MG63 (cell line): ENCODE data around the gene KLK8. TPM values are rescaled to one million over a fixed set of nuclear protein-coding genes. Genes with fewer than 3 reads are reported as not detected.

ENCODE experiments used
- DNase-seq: peaks from one replicate; pipeline ENCODE4 v3.0.0-alpha.2; 2020
- H3K27me3 ChIP-seq: fragments of 250-450 bp; sonication (Bioruptor Pico); 2 replicates; pipeline ENCODE4 v1.5.1; 2020; ENCODE audit warnings: mild to moderate bottlenecking, moderate library complexity
- H3K36me3 ChIP-seq: fragments of 250-450 bp; sonication (Bioruptor Pico); 2 replicates; pipeline ENCODE4 v1.5.1; 2020; ENCODE audit warnings: mild to moderate bottlenecking, moderate library complexity
- H3K4me3 ChIP-seq: fragments of 250-450 bp; sonication (Bioruptor Pico); 2 replicates; pipeline ENCODE4 v1.5.1; 2020; ENCODE audit warnings: mild to moderate bottlenecking, moderate library complexity
- H3K9me3 ChIP-seq: fragments of 250-450 bp; sonication (Bioruptor Pico); 2 replicates; pipeline ENCODE4 v1.5.1; 2020; ENCODE audit warnings: mild to moderate bottlenecking, moderate library complexity
- total RNA-seq: library from RNA; depleted of rRNA; stranded (reverse); fragments of >200 nt; shearing (Covaris generic); gene quantifications from 2 replicates; pipeline ENCODE4 v1.2.3, GENCODE V29; 2014; ENCODE audit warnings: low replicate concordance

KLK8 gene
- total RNA-seq, 1 experiment from 2014 or later: not detected

DNA sequence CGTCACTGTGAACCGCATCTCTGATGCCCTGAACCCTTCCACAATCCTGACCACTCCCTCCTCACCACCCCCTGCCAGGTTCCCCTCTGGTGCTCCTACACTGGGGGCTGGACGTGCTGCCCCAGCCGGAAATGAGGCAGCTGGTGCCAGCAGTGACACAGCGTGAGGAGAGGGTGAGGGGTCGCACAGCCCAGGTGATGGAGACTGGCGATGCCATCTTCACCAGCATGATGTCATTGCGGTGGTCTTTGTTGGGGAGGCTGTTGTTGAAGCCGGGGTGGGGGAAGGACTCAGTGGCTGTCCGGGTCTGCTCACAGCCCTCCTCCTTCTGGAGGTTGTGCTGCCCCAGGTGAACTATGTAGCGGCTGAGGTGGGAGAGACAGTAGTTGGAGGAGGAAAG is 22.5 kb upstream of the KLK8 start:
- Histone ChIP-seq H3K4me3 (no peak overlapping the region), H3K9me3 (no peaks in the 10 kb centered on the region), H3K36me3 (no peaks in the 10 kb centered on the region), H3K27me3 (peaks cover 32% of the 10 kb centered on the region)
- no peak for DNase-seq

DNA sequence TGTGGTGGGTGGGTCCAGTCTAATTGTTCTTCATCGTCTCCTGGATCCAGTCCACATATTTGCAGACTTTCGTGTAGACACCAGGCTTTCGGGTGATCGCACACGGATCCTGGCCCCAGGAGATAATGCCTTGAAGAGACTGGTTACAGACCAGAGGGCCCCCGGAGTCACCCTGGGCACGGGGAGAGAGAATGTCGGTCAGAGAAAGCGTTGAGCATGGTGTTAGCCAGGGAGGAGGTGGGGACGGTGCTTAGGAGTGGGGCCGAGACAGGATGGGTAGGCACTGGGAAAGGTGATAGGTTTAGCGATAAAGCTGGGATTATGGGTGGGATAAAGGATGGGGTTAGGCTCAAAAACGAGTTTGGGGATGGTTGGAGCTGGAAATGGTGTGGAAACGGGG is 21.1 kb upstream of the KLK8 start:
- DNase-seq: no peak

DNA sequence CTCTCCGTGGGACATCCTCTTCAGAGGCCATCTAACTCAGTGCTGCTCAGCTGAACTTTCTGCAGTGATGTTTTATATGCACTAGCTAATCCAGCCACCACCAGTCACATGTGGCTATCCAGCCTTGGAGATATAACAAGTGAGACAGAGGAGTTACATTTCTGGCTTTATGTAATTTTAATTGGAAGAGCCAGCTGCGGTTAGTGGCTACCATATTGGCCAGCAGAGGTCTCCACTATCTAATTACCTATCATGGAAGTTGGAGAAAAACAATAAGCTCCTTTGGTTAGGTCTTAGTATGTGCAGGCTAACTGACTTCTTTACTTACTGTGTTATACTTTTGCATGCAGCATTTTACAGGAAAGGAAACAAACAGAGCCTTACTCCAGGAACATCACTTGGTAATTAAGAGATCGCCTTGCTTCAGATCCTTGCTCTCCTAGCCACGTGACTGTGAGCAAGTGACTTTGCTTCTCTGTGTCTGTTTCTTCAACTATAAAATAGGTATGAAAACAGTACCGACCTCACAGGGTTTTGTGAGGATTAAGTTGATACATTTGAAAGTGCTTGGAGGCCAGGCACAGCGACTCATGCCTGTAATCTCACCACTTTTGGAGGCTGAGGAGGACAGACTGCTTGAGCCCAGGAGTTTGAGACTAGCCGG is 19.7 kb upstream of the KLK8 start:
- Histone ChIP-seq H3K27me3 (peaks cover 48% of the 10 kb centered on the region), H3K4me3 (no peak overlapping the region)
- peak; percentile 26 for DNase-seq

More for the DNA sequence above, 21.1 kb upstream of the KLK8 start:
- Histone ChIP-seq H3K4me3 (no peak overlapping the region), H3K27me3 (peaks cover 42% of the 10 kb centered on the region), H3K36me3 (no peaks in the 10 kb centered on the region), H3K9me3 (no peaks in the 10 kb centered on the region; the same call in 1 of the 2 replicates)

DNA sequence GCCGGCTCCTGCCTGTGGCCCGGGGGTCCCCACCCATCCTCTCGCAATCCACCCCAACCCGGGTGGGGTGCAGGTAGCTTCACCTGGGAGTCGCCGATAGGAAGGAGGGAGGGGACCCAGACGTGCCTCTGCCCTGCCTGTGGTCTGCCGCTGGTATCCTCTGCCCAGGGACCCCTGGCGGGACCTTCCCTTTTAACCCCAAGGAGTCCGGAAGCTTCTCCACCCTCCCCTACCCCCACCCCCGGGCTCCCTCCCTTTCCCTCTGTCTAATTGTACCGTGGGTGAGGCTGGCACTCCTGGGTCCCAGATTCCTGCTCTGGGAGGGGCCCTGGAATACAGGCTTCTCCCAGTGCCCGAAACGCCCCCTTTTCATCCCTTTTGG is 18.1 kb upstream of the KLK8 start, which contains the start of gene KLK10:
Gene KLK10, minus strand, starts transcription at position 166 of the 382 bp plus-strand sequence. CDS start 579 bp downstream, outside the sequence.
- Histone ChIP-seq H3K9me3 (no peaks in the 10 kb centered on the region; the same call in 1 of the 2 replicates), H3K27me3 (peaks cover 43% of the 10 kb centered on the region), H3K4me3 (peak within 1 kb of the TSS; percentile 10), H3K36me3 (no peaks in the 10 kb centered on the region)
- peak; percentile 36 for DNase-seq

More for the DNA sequence above, 19.7 kb upstream of the KLK8 start:
- no peaks in the 10 kb centered on the region; the same call in 1 of the 2 replicates for H3K9me3 ChIP-seq
- no peaks in the 10 kb centered on the region for H3K36me3 ChIP-seq

DNA sequence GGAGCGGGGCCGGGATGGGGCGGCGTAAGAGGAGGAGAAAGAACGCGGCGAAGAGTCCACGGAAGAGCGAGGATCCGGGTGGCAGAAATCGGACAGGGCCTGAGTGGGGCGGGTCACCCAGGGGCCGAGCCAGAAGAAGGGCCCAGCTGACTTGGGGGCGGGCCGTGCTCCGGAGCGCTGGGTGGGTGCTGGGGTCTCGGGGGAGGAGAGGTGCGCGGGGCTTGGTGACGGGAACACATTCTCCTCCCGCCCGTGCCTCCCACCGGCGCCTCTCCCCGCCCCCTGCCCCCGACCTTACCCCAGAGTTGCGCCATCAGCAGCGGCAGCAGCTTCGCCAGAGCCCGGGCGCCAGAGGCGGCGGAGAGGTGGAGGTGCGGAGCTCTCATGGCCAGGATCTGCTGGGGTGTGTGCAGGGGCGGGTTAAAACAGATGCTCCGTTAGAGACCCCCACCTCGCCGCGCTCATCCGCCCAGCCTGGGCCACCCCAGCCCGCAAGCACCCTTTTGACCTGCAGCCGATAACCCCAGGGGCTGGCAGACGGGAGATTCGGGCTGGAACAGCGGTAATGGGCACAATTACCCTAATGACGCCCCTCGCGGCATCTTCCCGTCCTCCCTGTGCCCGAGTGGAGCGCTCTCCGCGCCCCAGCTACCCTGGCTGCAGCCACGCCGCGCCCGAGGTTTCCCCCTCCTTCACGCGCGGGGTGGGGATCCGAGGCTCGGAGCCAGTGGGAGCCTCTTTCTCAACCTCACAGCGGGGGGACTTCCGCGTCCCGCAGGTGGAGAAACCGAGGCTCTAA is 17.5 kb upstream of the KLK8 start:
- H3K27me3 ChIP-seq: peaks cover 40% of the 10 kb centered on the region
- DNase-seq: peak; percentile 15
- H3K9me3 ChIP-seq: no peaks in the 10 kb centered on the region; the same call in 1 of the 2 replicates
- H3K4me3 ChIP-seq: peak overlapping the region; percentile 10
- no peaks in the 10 kb centered on the region for H3K36me3 ChIP-seq

DNA sequence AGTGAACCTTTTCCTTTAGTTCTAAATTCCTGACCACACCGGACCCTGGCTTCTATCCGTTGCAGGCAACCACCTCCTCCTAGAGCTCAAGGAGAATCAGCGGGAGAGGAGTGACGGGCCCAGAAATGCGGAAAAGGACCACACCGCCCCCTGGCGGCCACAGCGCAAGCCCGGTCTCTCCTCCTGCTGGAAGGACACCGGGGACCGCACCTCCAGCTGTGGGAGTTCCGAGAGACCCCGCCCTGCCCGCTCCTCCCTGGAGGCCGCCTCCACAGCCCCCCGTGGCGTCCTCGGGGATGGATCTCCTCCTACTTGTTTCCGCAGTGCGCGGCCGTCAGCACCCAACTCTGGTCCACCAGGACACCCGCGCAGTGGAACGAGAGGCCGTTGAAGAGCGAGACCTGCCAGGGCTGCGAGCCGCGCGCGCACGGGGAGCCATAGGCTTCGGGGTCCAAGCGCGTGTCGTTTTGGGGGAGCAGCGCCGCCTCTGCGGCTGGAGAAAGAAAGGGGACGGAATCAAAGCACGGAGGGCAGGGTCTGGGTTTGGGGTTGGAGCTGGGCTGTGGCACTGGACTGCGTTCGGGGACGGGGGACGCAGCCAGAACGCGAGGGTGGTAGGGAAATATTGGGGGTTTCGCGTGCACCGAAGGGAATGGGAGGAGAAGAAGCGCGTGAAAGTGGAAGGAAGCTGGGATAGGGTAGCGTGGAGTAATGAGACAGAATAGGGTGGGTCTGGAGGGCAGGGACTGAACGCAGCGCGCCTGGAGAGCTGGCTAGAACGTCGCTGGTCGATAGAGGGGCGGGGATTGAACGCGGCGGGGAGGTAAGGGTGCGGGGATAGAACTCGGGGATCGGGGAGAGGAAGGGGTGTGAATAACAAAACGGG is 15.6 kb upstream of the KLK8 start:
- Histone ChIP-seq H3K9me3 (no peaks in the 10 kb centered on the region; the same call in 1 of the 2 replicates), H3K27me3 (peaks cover 22% of the 10 kb centered on the region), H3K36me3 (no peaks in the 10 kb centered on the region), H3K4me3 (peak overlapping the region; percentile 38)
- DNase-seq: peak; percentile 76

DNA sequence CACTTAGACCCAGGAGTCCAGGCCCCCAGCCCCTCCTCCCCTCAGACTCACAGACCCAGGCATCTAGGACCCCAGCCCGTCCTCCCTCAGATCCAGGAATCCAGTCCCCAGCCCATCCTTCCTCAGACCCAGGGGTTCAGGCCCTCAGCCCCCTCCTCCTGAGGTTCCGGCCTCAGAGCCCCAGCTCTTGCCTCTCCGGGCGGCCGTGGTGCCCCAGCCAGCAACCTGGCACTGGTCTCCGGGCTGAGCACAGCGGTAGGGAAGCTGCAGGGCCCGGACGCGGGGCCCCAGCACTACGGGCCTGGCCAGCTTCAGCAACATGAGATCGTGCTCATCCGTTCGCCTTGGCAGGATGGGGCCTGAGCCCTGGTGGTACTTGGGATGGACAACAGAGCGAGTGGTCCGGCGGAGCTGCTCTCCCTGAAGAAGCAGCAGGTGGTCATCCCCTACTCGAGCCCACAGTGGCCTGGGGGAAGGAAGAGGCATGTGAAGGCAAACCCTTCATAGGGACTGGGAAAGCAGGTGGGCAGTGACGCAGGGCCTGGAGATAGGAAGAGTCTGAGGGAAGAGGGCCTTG is 14.4 kb upstream of the KLK8 start:
- no peak overlapping the region for H3K4me3 ChIP-seq

DNA sequence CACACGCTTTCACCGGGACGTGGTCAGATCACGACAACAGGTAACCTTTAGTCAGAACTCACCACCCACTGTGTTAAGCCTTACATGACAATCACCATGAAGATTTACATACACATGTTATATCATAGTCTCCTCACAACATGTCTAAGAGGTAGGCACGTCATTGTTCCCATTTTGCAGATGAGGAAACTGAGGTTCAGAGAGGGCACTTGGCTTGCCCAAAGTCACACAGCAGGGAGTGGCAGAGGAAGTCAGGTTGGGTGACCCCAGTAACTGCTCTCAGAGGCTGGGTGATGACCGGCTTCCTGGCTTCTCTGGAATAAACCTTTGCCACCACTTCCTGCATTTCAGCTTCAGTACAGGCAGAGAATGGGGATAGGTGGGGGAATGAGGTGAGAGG is 12.8 kb upstream of the KLK8 start:
- H3K36me3 ChIP-seq: no peaks in the 10 kb centered on the region
- peaks cover 21% of the 10 kb centered on the region for H3K27me3 ChIP-seq
- DNase-seq: no peak
- no peaks in the 10 kb centered on the region; the same call in 1 of the 2 replicates for H3K9me3 ChIP-seq
- no peak overlapping the region for H3K4me3 ChIP-seq

More for the DNA sequence above, 14.4 kb upstream of the KLK8 start:
- no peak for DNase-seq
- Histone ChIP-seq H3K27me3 (peaks cover 22% of the 10 kb centered on the region), H3K36me3 (no peaks in the 10 kb centered on the region), H3K9me3 (no peaks in the 10 kb centered on the region; the same call in 1 of the 2 replicates)

DNA sequence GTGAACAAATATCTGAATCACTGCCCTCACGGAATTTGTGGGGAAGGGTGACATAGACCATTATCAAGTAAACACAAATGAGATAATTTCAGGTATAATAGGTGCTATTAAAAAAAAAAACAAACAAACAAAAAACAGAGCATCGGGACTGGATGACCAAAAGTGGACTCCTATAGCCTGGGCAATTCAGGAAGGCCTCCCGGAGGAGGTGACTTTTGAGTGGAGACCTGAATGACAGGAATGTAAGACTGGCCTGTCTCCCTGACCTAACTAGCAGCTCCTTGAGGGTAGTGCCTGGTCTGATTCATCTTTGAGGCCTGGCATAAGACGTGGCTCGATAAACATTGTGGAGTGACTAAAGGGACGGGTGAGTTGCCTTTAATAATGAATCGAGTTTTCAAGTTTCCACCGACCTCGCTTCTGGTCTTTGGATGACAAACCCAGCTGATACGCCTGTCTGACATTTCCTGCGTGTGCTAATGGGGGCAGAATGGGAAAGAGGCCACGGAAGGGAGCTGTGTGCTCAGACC is 11.3 kb upstream of the KLK8 start:
- peaks cover 10% of the 10 kb centered on the region; the same call in 1 of the 2 replicates for H3K27me3 ChIP-seq

DNA sequence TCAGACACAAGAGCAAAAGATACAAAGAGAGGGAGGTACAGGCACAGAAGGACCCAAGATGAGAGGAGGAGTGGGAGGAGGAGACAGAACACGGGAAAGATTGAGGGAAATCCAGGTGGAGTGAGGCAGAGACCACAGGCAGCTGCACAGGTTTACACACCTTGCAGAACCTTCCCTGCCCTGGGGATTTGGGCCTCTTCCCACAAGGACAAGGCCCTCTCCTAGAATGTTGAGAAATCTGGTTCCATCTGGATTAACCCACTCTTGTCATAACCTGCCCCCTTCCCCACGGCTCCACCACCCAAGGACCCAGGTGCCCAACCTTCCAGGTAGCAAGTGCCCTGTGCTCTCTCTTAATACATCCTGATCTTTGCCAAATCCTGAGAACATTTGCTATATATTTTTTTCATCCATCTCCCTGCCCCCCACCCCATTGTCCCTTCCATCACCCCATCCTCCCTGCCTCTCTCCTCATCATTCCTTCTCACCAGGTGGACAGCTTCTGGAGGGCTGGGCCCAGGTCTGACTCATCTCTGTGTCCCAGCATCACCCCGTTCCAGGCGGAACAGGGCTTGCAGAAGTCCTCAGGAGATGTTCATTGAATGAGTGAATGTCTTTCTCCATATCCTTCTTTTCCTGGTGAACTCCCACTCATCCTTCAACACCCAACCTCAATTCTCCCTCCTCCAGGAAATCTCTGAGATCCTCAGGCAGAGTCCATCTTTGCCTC is 8.8 kb upstream of the KLK8 start:
- DNase-seq: no peak
- H3K4me3 ChIP-seq: no peak overlapping the region
- peaks cover 6% of the 10 kb centered on the region for H3K27me3 ChIP-seq
- no peaks in the 10 kb centered on the region for H3K9me3 ChIP-seq
- no peaks in the 10 kb centered on the region for H3K36me3 ChIP-seq

More for the DNA sequence above, 11.3 kb upstream of the KLK8 start:
- peak; percentile 11 for DNase-seq
- Histone ChIP-seq H3K4me3 (no peak overlapping the region), H3K9me3 (no peaks in the 10 kb centered on the region; the same call in 1 of the 2 replicates), H3K36me3 (no peaks in the 10 kb centered on the region)

DNA sequence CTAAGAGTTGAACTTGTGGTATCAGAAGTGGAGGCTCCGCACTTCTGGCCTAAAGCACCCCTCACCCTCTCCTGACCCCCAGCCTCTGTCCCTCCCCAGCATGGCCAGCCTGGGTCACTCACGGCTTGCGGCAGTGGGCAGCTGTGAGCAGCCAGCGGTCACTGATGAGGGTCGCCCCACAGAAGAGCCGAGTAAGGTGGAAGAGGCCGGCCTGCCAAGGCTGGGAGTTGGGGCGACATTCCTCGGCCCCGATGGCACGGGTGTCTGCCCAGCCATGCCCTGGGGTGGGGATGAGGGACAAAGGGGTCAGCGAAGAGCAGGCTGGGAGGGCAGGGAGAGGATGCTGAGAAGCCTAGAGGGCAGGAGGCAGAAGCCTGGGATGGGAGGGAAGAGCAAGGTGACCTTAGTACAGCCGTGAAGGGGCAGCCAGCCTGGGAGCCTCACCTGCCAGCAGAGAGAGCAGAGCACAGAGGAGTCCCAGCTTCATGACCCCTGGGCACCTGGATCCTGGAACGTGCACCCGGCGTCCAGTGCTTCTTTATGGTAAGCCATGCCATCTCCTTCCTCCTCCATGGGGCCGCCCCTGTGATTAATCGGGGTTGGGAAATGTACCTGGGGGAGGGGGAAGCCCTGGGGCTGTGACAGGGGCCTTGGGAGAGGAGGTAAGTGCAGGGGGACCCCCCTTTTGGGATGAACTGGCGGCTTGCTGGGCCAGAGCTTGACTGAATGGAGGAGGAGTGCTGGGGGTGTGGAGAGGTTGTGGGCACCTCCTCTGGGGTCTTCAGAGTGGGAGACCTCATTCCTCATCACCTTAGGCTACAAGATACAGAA is 7.9 kb upstream of the KLK8 start:
- H3K4me3 ChIP-seq: no peak overlapping the region
- DNase-seq: no peak
- H3K36me3 ChIP-seq: no peaks in the 10 kb centered on the region
- no peaks in the 10 kb centered on the region for H3K9me3 ChIP-seq
- H3K27me3 ChIP-seq: peaks cover 9% of the 10 kb centered on the region

DNA sequence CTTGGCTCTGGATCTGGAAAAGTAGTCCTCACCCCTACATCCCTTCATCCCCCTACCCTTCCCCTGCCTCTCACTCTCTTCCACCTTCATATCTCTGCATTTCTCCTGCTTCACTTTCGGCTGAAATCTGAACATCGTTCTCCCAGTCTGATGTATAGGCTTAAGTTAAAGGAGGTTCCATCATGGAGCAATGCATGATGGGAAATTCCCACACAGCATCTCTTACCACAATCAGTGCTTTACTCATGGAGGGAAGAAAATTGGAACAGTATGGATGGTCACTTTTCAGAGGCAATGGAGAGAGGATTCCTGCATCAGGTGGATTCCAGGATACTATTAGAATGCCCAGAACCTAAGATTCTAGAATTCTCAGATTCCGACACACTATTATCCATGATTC is 6.1 kb upstream of the KLK8 start:
- Histone ChIP-seq H3K9me3 (no peaks in the 10 kb centered on the region), H3K4me3 (no peak overlapping the region), H3K36me3 (no peaks in the 10 kb centered on the region), H3K27me3 (peaks cover 9% of the 10 kb centered on the region)
- DNase-seq: no peak

DNA sequence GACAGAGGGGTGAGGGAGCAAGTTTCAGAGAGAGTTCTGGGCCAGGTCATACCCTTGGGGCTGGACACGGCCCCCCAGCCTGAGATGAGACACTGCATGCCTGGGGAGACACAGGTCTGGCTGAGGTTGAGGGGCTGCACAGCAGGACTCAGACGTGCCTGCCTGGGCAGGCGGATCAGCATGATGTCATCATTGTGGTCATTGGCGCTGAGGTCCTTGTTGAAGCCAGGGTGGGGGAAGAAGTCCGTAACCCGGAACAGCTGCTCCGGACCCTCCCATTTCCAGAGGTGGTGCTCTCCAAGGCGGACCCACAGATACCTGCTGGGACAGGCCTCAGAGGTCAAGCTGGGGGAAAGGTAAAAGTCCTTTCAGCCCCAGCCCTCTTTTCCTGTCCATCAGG is 5.0 kb upstream of the KLK8 start:
- peaks cover 9% of the 10 kb centered on the region for H3K27me3 ChIP-seq
- no peaks in the 10 kb centered on the region for H3K9me3 ChIP-seq
- peak; percentile 61 for DNase-seq
- H3K4me3 ChIP-seq: no peak overlapping the region
- no peaks in the 10 kb centered on the region for H3K36me3 ChIP-seq

DNA sequence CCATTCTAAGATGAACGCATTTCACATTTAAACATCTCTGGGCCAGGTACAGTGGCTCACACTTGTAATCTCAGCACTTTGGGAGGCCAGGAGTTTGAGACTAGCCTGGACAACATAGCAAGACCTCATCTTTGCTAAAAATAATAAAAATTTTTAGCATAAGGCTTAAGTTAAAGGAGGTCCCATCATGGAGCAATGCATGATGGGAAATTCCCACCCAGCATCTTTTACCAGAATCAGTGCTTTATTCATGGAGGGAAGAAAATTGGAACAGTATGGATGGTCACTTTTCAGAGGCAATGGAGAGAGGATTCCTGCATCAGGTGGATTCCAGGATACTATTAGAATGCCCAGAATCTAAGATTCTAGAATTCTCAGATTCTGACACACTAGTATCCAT is 3.8 kb upstream of the KLK8 start:
- H3K36me3 ChIP-seq: no peaks in the 10 kb centered on the region
- no peak overlapping the region for H3K4me3 ChIP-seq
- H3K9me3 ChIP-seq: no peaks in the 10 kb centered on the region
- no peak for DNase-seq
- H3K27me3 ChIP-seq: peaks cover 7% of the 10 kb centered on the region

DNA sequence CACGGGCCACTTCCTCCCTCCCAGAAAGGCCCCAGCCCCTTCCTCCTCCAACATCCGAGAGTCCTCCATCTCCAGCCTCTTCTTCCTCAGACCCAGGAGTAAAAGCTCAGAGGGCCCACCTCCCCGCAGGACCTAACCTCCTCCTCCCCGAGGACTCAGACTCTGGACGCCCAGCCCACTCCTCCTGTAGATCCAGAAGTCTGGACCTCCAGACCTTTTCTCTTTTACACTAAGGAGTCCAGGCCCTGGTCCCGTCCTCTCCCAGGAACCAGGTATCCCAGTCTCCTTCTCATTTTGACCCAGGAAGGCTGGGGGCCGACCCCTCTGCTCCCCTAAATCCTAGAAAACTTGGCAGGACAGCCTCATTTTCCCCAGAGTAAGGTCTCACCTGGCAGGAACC is 1.9 kb upstream of the KLK8 start:
- DNase-seq: no peak
- peaks cover 8% of the 10 kb centered on the region for H3K27me3 ChIP-seq
- H3K9me3 ChIP-seq: no peaks in the 10 kb centered on the region
- no peaks in the 10 kb centered on the region for H3K36me3 ChIP-seq
- H3K4me3 ChIP-seq: no peak overlapping the region
